NCI-H2227 (cell line): Measurements from ENCODE around the gene IL23R.

ENCODE experiments used
- DNase-seq: peaks from one replicate; lab custom pipeline; 2025; ENCODE audit not compliant: unreplicated experiment; lab: John Stamatoyannopoulos, UW

The IL23R gene

GRCh38 chr1:67228791-67229190 is 62.5 kb downstream of the IL23R start:
- no peak for DNase-seq

DNA sequence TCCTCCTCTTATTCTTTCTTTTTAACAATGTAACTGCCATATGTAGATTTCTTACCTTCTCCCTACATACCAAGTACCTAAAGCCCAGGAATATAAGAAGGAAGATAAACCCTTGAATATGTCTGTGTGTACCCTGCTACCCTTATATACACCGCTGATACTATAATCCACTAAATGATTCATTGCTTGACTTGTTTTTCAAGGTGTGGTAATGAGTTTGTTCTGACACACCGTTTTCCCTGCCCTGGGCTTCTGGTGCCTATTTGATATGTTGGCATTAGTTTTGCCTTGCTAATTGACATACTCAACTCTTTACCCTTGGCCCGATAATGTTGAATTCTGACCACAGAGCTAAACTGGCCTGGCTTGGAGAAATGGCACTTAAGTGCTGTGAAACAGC is 64.3 kb downstream of the IL23R start:
- DNase-seq, result no peak

GRCh38 chr1:67236277-67236676 is 70.0 kb downstream of the IL23R start:
- no peak for DNase-seq

DNA sequence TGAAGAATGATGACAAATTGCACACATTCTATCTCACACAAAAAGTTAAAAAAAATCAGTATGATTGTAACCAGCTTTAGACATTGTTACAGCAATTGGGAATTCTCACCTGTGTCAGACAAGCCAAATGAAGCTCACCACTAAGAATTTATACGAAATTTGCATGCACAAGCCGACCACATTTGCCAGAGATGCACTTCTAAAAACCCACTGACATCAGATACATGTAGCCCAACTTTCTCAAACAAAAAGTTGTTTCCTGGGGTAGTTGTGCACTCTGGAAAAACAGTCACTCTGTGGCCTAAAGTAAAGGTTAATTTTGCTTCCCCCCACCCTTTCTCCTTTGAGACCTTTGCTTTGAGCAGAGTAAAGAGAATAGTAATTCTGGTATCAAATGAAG is 73.5 kb downstream of the IL23R start:
- DNase-seq, result no peak

DNA sequence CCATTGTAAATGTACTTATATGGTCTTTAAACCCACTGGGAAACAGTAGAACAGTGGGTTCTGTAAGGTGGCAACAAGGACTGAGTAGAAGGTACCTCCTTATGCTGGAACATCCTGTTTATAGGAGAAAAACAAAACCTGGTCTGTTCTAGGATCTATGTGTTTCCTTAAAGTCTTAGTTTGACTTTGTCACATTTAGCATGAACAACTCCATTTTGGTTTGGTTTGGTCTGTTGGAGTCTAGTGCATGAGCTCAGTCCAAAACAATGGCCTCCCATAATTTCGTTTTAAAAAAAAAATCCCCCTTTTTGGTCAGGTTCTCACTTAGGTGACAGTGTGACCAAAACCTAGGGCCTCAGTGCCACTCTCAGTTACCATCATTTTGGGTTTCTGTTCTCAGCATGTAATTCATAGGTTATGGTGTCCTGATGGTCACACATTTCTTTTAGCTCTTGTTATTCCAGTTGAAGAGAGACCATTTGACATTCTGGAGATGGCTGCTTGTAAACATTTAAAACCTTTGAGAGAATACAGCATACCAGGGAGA is 75.0 kb downstream of the IL23R start:
- DNase-seq, result no peak

DNA sequence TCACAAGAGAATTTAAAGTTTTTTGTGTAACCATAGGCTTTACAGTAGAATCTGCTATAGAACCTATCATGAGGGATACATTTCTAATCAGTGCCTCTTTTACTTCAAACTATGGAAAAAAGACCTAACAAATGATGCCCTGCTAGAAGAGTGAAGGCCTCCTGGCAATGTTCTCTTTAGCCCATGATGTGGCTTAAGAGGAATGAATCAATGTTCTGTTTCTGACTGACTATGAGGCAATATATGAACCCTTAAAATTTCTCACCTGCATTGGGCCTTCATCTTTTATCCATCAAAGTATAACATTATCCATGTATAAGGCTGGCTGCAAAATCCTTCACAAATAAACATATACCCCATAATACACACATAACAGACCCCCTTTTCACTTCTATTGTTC is 75.8 kb downstream of the IL23R start:
- DNase-seq, result no peak

- DNase-seq, result peak; percentile 1
These were observed 83.9 kb downstream of the IL23R start for GRCh38 chr1:67250051-67250653.

DNA sequence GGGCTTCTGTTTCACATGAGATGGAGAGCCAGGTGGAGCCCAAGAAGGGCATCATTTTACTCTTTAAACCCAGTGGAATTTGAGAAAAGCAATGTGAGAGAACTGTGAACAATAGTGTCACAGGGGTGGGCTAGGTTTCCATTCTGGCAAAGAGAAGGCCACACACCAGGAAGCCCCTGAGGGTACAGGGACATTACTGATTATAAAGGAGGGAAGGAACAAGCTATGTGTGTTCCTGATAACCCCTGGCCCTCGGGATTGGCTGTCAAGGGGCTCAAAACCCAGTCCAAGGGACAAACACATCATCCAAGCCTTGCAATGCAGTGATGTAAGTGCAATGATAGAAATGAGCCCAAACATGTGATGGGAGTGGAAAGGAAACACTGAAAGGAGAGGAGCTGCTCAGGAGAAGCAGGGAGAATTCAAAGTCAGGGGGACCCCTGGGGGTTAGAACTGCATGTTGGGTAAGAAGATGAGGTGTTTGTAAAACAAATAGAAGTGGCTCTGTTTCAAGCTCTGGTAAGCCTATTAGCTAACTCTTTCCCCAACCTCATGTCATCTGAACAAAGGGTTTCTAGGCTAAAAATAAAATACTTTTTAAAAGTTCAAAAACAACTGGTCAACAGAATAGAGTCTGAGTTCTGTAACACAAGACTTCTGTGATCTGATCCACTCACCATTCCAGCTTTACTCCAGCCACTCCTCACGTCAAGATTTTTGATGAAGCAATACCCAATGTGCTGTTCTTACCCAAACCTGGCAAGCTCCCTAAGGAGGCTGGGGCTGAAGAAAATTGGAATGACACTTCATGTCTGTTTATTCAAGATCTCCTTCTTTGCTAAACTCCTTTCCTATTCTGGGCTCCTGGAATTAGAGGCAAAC is 90.3 kb downstream of the IL23R start:
- DNase-seq, result no peak

DNA sequence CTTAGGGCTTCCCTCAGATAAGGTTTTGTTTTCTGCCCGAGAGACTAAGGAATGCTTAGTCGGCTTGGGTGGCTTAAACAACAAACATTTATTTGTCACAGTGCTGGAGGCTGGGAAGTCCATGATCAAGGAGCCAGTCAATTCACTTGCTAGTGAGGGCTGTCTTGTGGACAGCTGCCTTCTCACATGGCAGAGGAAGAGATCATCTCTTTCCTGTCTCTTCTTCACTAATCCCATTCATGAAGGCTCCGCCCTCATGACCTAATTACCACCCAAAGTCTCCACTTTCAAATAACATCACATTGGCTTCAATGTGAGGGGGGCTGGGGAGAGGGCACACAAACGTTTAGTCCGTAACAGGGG is 90.9 kb downstream of the IL23R start:
- DNase-seq, result no peak

GRCh38 chr1:67261680-67262079 is 95.4 kb downstream of the IL23R start:
- no peak for DNase-seq

- DNase-seq, result no peak
These were observed 96.5 kb downstream of the IL23R start for GRCh38 chr1:67262735-67263134.

DNA sequence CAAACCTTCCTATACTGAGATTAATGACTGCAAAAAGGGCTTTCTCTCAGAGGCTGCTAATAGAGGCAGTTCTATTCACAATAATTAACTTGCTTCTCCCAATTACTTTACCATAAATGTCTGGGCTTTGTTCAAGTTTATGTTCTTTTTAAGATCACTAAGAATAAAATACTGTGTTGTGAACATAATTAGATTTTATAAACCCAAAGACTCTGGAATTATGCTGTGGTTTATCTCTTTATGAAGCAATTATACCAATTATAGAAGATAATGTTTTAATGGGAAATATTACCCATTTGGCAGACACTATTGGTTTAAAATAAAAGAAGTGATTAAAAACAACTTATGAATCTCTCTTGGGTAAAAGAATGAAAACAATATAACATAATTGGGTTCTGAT is 97.9 kb downstream of the IL23R start:
- no peak for DNase-seq

- no peak for DNase-seq
These were observed 98.6 kb downstream of the IL23R start for GRCh38 chr1:67264899-67265298.

DNA sequence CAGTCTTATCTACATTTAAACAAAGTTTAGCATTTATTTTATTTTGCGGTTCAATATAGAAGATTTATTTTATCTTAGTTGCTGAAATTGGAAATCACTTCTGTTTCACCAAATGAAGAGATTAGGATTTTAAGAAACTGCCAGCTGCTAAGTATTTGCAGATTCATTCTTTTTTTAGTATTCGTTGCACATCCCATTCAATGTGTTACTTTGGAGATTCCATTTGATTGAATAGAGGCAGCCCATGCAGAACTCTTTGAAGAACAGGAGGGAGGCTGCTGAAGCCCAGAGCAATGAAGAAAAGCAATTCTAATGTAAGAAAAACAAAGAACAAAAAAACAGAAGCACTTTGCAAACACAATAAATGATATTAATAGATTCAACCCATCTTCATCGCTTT is 102.8 kb downstream of the IL23R start:
- DNase-seq, result no peak

DNA sequence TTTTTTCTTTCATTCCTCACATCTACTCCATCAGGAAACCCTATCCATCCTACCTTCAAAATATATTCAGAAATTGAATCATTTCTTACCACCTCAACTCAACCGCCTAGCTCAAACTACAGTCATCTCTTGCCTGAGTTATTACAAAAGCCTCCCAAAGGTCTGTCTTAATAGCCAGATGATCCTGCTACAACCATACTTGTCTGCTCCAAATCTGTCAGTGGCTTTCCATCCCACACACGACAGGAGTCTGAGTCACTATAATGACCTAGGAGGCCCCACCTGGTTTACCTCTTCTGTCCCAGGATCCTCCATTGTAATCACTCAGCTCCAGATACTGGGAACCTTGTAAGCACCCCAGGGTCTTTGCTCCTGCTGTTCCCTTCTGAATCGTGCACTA is 104.3 kb downstream of the IL23R start:
- DNase-seq, result no peak

- DNase-seq, result no peak
These were observed 107.3 kb downstream of the IL23R start for GRCh38 chr1:67273591-67273990.

DNA sequence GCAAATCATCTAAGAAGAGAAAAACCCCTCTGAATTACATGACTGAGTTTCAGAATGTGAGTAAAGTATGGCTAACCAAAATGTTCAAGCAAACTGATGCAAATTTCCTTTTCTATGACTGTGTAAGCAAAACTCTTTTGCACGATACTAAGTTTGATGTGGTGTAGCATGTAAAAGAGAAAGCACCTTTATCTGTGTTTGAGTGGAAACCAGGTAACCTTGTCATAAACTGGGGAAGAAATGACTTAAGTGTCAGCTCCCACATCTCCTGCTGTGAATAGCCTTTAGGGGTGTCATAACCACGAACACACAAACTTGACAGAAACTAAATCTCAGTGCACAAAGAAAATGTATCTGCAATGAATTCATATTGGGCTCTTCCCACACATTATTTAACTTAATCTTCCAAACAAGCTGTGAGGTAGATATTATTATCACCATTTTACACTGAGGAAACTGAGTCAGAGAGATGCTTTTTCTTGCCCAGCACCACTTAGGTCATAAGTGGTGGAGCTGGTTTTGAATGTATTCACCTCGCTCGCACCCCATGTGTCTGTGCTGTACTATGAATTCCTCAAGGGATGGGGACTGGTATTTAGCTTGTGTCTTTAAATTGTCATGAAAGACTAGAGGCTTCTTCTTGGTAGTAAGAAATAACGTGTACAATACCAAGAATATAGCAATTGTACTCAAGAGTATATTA is 108.5 kb downstream of the IL23R start:
- DNase-seq, result no peak

GRCh38 chr1:67280696-67281095 is 114.4 kb downstream of the IL23R start:
- DNase-seq, result no peak

DNA sequence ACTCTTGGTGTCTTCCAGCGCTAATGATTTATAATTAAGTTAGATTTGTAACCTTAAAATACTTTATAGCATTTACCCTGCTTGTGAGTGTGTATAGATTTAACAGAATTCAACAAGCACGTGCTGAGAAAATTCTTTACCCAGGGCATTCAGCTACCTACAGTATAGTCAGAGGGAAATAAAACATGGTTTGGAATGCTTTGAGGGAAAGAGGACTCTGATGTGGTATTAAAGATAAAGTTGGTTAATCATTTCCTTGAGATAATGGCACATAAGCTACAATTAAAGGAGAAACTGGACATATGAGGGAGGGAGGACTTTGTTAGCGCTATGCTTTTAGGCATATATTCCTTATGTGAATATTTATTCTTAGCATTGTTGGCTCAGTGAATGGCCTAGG is 115.0 kb downstream of the IL23R start:
- DNase-seq, result no peak

- DNase-seq, result no peak
These were observed 119.7 kb downstream of the IL23R start for GRCh38 chr1:67285780-67286488.

GRCh38 chr1:67290236-67290635 is 124.0 kb downstream of the IL23R start:
- DNase-seq, result no peak
